ENCODE measurements around the gene NAB2.

The NAB2 gene

DNA sequence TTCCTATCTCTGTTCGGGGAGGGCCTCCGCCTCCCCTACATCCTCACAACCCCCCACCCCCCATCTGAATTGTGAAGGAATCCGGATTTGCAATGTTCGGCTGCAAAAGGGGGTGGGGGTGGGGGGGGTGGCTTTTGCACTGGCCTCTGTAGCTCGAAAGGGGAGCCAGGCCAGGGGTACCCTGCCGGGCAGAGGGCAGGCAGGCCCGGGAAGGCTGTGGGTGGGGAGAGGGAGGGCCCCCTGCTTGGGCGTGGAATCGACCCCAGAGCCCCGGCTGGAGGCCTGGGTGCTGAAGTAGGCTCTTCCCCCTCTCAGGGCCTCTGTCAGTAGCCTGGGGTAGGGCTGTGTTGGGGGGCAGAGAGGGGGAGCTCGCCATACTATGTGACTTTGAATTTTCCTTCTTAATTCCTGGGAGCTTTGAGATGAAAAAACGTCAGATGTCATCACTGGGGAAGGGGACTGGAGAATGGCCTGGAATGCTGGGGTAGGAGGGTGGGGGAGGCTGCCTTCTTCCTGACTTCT lies 40.5 kb downstream of the NAB2 start:
- no peak for TF ChIP-seq CTCF (IDR thresholded peaks at IDR 0.05; ENCODE audit: control extremely low read depth, extremely low read depth, low read depth, missing control alignments)
- POLR2A ChIA-PET: no interaction called here
- CTCF ChIA-PET: interaction anchor here (0.9 to 14.5 kb wide), 6 partner anchors 9 to 69 kb away, joined by 3 to 159 read pairs (median 4); partner anchors contain the start of gene STAT6
- no peak for DNase-seq (ENCODE audit: extremely low spot score)

DNA sequence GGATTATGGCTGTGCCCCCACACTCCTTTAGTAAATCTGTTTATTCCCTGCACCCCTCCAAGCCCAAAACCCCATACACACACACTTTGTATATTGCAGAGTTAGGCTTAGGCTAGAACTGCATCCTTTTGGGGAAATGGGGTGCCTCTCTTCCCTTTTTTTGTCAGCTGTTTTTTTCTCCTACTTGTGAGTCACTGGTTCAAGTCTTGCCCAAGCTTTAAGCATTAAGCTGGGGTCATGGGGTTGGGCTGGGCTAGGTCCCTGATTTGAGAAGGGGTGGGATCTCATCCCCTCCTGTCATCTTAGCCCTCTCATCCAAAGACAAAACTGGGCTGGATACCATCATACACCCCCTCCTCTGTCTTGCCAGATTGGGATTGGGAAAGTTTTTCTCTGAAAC lies 41.0 kb downstream of the NAB2 start:
- no peak for TF ChIP-seq CTCF (IDR thresholded peaks at IDR 0.05; ENCODE audit: control extremely low read depth, extremely low read depth, low read depth, missing control alignments)
- ChIA-PET POLR2A (no interaction called here), CTCF (interaction anchor here (1.4 to 14.5 kb wide), 4 partner anchors 19 to 61 kb away, joined by 3 to 159 read pairs (median 67); partner anchors contain the start of gene STAT6)
- no peak for DNase-seq (ENCODE audit: extremely low spot score)

DNA sequence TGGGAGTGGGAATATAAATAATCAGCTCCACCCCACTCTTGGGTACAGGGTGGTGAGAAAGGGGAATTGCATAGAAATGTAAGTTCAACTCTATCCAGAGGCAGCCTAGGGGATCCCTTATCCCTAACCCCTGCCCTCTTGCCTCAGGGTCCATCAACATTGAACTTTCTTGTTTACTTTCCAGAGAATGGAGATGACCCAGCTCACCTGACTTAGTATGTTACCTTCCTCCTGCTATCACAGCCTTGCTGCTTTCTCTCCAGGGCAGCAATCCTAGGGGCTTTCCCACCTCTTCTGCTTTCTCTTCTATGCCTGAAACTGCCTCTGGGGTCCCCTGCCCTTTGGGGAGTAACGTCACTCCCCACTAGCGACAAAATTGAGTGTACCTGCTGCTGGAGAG lies 42.0 kb downstream of the NAB2 start:
- DNase-seq (ENCODE audit: extremely low spot score): no peak
- POLR2A ChIA-PET: no interaction called here
- TF ChIP-seq CTCF (IDR thresholded peaks at IDR 0.05; ENCODE audit: control extremely low read depth, extremely low read depth, low read depth, missing control alignments): no peak
- CTCF ChIA-PET: interaction anchor here (1.7 to 14.5 kb wide), 4 partner anchors 15 to 62 kb away, joined by 4 to 159 read pairs (median 68); partner anchors contain the start of gene STAT6

DNA sequence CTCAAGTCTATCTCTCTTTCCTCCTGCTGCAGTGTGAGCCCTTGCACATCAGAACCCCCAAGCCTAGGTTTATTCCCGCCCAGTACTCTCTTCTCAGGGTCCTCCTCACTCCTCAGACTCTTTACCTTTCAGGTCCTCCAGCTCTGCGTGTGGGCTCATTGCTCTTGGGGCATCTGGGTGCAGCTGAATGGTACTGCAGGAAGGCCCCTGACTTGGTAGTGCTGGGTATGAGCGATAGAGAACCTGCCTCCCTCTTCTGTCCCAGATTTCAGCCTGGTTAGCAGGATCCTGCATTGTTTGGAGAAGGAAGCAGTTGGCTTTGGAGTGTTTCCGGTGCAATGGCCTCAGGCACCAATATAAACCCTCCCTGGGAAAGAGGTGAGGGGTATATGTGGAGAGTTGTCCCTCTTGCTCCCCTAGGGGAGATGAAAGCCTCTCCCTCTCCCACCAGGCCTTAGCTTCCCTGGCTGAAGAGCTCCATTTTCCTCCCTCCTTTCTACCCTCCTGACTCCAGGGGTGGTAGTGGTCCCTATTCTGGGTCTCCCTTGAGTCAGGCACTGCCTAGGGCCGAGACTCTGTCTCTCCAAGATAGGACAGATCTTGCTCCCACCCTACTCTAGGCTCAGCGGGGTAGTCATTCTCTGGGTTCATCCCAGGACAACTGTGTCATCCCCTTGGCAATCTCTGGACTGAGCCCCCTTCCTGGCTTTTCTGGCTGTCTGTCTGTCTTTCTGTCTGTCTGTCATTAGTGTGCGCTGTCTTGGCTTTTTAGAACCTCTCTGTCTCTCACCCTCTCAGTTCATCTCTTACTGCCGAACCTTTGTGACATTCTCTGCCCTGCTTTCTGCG lies 43.2 kb downstream of the NAB2 start:
- ChIA-PET POLR2A (no interaction called here), CTCF (interaction anchor here (1.7 to 14.5 kb wide), 6 partner anchors 14 to 82 kb away, joined by 4 to 159 read pairs (median 6); partner anchors contain the start of gene STAT6)
- TF ChIP-seq CTCF (IDR thresholded peaks at IDR 0.05; ENCODE audit: control extremely low read depth, extremely low read depth, low read depth, missing control alignments): no peak
- DNase-seq (ENCODE audit: extremely low spot score): no peak

DNA sequence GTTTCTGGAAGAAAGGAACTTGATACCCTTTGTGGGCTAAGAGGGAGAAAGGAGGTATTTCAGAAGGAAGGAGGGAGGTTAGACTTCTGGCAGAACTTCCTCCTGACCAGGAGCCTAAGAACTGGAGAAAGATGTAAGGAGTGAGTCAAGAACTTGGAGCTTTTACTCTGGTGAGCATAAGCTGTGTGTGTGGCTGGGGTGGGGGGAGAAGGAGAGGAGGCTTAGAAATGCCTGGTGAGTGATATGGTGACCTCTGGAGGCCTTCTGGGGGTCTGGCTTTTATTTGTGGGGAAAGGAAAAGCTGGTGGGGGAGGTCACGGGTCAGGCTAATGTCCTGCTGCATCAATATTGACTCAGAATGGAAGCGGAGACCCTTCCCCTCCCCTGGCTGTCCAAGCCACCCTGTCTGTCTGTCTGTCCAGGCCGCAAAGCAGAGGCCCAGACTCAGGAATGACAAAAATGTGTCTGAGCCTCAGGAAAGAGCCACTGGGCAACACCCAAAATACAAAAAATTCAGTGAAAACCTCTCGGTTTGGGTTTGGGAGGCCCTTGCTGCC lies 44.2 kb downstream of the NAB2 start:
- DNase-seq (ENCODE audit: extremely low spot score): no peak
- no peak for TF ChIP-seq CTCF (IDR thresholded peaks at IDR 0.05; ENCODE audit: control extremely low read depth, extremely low read depth, low read depth, missing control alignments)
- ChIA-PET POLR2A (no interaction called here), CTCF (interaction anchor here (1.0 to 14.5 kb wide), 7 partner anchors 9 to 110 kb away, joined by 4 to 159 read pairs (median 6); no protein-coding TSS in a partner anchor)

- ChIA-PET CTCF (interaction anchor here (1.0 to 14.5 kb wide), 4 partner anchors 9 to 109 kb away, joined by 4 to 159 read pairs (median 6); no protein-coding TSS in a partner anchor), POLR2A (no interaction called here)
- no peak for DNase-seq (ENCODE audit: extremely low spot score)
- TF ChIP-seq CTCF (IDR thresholded peaks at IDR 0.05; ENCODE audit: control extremely low read depth, extremely low read depth, low read depth, missing control alignments): no peak
Measured at GRCh38 chr12:57133916-57134315, 45.0 kb downstream of the NAB2 start.

Data from GM10248 (cell line).